ENCODE measurements around the gene EXT2.

Gene EXT2

GRCh38 chr11:44269369-44270351, 174.2 kb downstream of the EXT2 start:
- no peak for TF ChIP-seq CTCF (IDR thresholded peaks at IDR 0.05; ENCODE audit: low read depth, low read length, missing control alignments)
- in situ Hi-C loops (cut with HindIII; ENCODE audit: low sequenced_read_pairs), result loop anchor here (5.0 kb wide), 1 partner anchor 77 kb away; no protein-coding TSS in a partner anchor
- no peak overlapping the region for H3K4me3 ChIP-seq (ENCODE audit: low read depth, low read length)
- no peak for DNase-seq (ENCODE audit: low read depth)

- no peak for TF ChIP-seq CTCF (IDR thresholded peaks at IDR 0.05; ENCODE audit: low read depth, low read length, missing control alignments)
- in situ Hi-C loops (cut with HindIII; ENCODE audit: low sequenced_read_pairs), result no loop called here
- no peak overlapping the region for H3K4me3 ChIP-seq (ENCODE audit: low read depth, low read length)
These were observed 175.2 kb downstream of the EXT2 start for GRCh38 chr11:44270403-44271273.

GRCh38 chr11:44271286-44271685, 175.8 kb downstream of the EXT2 start:
- in situ Hi-C loops (cut with HindIII; ENCODE audit: low sequenced_read_pairs), result no loop called here
- no peak for DNase-seq (ENCODE audit: low read depth)
- no peak for TF ChIP-seq CTCF (IDR thresholded peaks at IDR 0.05; ENCODE audit: low read depth, low read length, missing control alignments)
- H3K4me3 ChIP-seq (ENCODE audit: low read depth, low read length), result no peak overlapping the region

More at GRCh38 chr11:44270403-44271273, 175.2 kb downstream of the EXT2 start:
- no peak for DNase-seq (ENCODE audit: low read depth)

GRCh38 chr11:44274404-44274803, 178.9 kb downstream of the EXT2 start:
- DNase-seq (ENCODE audit: low read depth), result no peak
- H3K4me3 ChIP-seq (ENCODE audit: low read depth, low read length), result no peak overlapping the region
- TF ChIP-seq CTCF (IDR thresholded peaks at IDR 0.05; ENCODE audit: low read depth, low read length, missing control alignments), result no peak
- in situ Hi-C loops (cut with HindIII; ENCODE audit: low sequenced_read_pairs), result no loop called here

- no peak for TF ChIP-seq CTCF (IDR thresholded peaks at IDR 0.05; ENCODE audit: low read depth, low read length, missing control alignments)
- in situ Hi-C loops (cut with HindIII; ENCODE audit: low sequenced_read_pairs), result no loop called here
- no peak for DNase-seq (ENCODE audit: low read depth)
- H3K4me3 ChIP-seq (ENCODE audit: low read depth, low read length), result no peak overlapping the region
These were observed 179.8 kb downstream of the EXT2 start for GRCh38 chr11:44275241-44275640.

GRCh38 chr11:44275961-44276550, 180.6 kb downstream of the EXT2 start:
- TF ChIP-seq CTCF (IDR thresholded peaks at IDR 0.05; ENCODE audit: low read depth, low read length, missing control alignments), result no peak
- in situ Hi-C loops (cut with HindIII; ENCODE audit: low sequenced_read_pairs), result no loop called here

More at GRCh38 chr11:44275961-44276550, 180.6 kb downstream of the EXT2 start:
- no peak for DNase-seq (ENCODE audit: low read depth)
- H3K4me3 ChIP-seq (ENCODE audit: low read depth, low read length), result no peak overlapping the region

Measured in astrocyte of the cerebellum (primary cell).